GM21515 (cell line): ENCODE results near the gene UBE2G1.
"Not testable (repeated sequence)": the region's sequence is repeated elsewhere in the genome, so short reads cannot be mapped to it uniquely, and the experiment has no call there.

Experiments used
- ATAC-seq: cut with Tn5 transposase; IDR thresholded peaks from one replicate; pipeline ENCODE4 v1.9.1; 2021; ENCODE audit not compliant: unreplicated experiment

Gene UBE2G1

DNA sequence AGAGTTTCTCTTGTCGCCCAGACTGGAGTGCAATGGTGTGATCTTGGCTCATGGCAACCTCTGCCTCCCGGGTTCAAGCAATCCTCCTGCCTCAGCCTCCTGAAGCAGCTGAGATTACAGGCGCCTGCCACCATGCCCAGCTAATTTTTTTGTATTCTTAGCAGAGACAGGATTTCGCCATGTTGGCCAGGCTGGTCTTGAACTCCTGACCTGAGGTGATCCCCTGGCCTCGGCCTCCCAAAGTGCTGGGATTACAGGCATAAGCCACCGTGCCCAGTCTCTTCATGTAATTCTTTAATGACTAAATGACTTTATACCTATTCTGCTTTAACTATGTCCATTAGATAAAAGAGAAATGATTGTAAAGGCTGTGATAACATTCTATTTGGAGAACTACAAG, 111.2 kb downstream of the UBE2G1 start:
- not testable (repeated sequence) for ATAC-seq

DNA sequence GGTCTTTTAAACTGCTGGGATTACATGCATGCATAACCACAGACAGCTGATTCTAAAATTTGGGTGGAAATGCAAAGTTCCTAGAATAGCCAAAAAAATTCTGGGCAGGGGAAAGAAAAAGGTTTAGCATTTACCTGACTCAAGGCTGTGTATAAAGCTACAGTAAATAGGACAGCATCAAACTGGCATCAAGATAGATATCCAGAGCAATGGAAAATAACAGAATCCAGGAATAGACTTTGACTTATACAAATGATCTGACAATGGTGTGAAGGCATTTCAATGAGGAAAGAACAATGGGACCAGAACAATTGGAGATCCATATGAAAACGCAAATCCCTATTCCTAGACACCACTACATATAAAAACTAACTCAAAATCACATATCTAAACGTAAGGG, 115.6 kb downstream of the UBE2G1 start:
- ATAC-seq, result no peak

DNA sequence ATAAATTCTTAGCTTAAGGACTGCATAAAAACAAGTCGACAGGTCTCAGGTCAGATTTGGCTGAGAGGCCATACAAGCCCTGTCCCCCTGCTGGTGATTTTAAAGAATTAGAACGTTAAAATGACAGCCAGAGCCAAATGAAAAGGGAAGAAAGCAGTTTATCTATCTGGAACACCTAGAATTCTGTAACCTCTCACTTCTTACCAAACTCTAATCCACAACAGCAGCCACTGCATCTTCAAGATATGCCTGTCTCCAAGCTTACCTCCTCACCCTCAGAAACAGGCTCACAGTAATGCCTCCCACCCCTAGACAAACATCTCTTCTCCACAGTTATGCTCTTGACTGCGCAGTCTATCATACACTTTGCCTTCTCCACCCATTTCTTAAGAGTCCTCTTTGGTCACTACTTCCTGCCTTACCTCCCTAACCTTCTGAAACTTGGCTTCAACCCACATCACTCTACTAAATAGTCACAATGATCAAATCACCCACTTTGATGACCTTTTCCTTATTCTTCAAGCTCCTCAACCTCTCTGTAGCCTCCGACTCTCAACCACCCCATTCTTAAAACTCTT, 116.9 kb downstream of the UBE2G1 start:
- no peak for ATAC-seq

DNA sequence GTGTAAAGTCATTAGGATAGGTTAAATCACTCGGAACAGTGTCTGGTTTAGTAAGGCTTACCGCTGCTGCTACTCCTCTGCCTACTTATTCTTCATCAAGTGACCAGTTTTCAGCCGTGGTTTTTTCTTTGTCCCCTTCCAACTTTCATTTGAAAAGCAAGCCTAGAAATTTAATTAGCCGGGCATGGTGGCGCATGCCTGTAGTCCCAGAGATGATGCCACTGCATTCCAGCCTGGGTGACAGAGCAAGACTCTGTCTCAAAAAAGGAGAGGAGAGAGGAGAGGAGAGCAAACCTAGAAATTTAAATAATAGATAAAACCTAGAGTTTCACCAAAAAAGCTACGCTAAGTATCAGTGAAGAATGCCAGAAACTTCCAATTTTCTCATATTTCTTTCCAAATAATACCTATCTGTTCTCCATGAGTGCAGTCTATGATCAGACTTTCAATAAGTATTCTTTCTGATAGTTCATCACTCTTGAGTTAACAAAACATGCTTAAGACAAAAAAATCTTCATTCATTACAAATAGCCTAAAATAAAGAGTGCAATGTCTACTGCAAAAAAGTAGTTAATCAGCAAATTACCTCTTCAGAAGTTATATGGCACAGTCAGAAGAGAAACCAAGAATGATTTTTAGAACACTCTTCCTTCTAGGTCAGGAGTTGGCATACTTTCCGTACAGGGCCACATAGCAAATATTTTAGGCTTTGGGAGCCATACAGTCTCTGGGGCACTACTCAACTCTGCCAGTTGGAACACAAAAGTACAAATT, 117.8 kb downstream of the UBE2G1 start:
- ATAC-seq, result no peak

DNA sequence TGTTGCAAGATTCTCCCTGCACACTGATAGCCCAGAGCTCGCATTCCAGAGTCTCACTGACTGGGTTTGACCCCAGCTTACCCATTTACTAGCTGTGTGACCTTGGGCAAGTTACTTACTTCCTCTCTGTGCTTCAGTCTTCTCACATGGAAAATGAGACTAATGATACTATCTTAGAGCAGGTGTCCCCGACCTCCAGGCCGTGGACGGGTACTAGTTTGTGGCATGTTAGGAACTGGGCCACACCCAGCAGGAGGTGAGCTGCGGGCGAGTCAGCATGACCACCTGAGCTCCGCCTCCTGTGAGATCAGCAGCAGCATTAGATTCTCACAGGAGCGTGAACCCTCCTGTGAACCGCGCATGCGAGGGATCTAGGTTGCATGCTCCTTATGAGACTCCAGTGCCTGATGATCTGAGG, 118.5 kb downstream of the UBE2G1 start:
- ATAC-seq, result no peak

DNA sequence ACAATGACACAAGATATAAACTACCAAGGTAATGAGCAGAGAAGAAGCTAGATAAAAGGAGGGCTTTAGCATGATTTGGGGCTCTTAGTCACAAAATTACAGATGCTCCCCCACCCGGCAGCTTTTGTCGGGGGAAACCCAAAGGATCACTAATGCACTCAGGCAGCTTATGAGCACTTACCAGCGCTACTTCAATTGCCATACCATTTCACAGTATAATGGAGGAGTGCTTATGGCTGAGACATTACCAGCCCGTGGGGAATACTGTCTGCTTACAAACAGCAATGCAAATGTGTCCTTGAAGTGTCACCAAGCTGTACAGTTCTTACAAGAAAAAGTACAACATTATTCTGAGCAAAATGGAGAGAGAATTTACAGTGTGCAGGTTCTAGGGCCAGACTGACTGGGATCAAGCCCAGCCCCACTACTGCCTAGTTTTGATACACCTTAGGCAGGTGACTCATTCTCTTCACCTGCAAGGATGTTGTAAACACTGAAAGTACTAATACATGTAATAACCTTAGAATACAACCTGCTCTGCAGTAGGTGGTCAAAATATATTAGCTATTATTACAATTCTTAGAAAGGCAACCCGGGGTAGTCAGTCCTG, 119.0 kb downstream of the UBE2G1 start:
- ATAC-seq, result no peak

DNA sequence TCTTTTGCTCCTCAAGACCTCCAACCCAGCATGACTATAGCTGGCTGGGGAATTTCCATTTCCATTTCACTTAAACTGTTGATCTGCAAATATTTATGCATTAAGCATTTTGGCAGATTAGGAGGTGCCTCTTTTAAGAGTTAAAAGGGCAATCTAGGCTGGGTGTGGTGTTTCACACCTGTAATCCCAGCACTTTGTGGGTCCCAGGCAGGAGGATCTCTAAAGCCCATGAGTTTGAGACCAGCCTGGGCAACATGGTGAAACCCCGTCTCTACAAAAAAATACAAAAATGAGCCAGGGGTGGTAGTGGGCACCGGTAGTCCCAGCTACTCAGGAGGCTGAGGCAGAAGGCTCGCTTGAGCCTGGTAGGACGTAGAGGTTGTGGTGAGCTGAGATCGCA, 119.8 kb downstream of the UBE2G1 start:
- no peak for ATAC-seq

DNA sequence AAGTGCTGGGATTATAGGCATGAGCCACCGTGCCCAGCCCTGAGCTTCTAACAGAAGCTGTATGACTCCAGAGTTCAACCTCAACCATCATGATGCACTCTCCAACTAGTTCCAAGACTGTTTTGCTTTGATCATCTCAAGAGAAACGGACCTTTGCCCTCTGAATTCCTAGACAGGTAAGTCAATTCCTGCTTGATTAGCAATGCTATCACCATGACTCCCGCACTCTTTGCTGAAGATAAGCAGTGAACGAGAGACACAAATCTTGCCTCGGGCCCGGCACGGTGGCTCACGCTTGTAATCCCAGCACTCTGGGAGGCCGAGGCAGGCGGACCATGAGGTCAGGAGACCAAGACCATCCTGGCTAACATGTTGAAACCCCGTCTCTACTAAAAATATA, 124.9 kb downstream of the UBE2G1 start:
- ATAC-seq, result no peak

DNA sequence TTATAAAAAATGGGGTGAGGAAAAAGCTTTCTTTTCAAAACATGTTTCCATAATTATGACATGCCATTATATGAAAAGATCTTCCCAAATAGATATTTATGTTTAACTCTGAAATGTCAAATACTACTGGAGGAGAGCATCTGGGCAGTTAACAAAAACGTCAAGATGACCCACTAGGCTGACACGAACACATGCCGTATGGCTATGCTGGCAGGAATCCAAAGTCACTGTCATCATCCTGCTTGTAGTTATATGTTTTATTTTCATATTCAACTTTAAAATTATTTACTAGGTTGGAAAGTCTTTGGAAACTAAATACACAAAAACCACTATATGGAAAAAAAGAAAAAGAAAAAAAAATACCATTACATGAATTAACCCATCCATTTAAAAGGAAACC, 130.0 kb downstream of the UBE2G1 start:
- no peak for ATAC-seq

DNA sequence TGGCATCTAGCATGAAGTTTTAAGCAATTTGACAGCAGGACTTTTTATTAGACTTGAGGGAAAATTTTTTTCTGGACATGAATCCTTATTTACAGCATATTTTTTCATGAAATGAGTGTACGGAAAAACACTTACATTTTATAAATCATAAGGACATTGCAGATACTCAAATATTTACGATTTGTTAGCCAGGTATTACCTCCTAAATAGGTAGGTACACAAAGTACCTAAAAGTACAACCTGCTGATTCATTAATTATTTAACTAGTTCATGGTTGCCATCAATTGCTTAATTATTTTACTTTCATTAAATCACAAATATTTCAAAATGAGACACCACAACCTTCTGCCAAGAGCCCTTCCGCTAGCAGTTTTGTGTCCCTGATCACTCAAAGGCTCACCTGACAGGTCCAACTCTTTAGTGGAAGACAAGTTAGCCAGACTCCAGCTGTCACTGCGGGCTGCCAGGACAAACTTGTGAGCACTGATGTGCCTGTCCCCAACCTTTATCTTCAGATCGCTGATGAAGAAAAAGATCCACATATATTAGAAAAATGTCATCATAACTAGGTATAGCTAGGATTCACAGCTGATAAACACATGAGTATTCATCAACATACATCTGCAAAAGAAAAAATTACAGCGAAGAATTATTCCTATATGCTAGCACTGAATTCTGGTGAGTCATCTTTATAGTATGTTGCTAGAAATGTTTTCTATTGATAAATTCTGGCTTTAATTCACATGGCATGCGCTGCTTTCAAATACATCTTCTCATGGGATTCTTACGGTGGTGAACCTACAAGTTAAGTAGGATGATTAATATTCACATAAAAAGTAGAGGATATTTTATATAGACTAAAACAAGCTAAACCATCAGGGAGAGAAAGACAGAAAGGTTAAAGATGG, 130.8 kb downstream of the UBE2G1 start:
- no peak for ATAC-seq

DNA sequence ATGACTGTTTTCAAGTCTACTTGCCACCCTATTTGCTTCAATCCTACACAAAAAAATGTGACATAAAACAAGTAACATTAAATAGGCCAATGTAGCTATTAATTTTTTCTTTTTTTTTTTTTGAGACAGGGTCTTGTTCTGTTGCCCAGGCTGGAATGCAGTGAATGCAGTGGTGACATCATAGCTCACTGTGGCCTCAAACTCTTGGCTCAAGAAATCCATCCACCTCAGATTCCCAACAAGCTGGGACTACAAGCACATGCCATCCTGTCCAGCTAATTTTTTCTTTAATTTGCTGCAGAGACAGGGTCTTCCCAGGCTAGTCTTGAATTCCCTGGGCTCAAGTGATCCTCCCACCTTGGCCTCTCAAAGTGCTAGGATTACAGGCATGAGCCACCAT, 132.1 kb downstream of the UBE2G1 start:
- no peak for ATAC-seq

DNA sequence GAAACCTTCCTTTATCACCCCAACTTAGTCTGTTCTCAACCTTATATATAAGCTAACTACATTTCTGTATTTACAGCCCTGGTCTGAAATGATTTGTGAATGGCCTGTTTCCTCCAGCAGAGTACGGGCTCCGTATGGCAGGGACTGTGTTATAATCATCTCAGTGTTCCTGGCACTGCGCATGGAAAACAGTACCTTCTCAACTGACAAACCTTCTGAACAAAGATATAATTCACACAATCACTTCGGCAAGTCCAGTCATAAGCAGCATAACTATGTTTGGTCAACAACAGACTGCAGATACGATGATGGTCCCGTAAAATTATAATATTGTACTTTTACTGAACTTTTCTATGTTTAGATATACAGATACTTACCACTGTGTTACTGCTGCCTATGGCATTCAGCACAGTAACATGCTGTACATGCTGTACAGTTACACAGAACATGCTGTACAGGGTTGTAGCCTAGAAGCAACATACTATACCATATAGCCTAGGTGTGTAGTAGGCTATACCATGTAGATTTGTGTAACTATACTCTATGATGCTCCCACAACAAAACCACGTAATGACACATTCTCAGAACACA, 132.7 kb downstream of the UBE2G1 start:
- no peak for ATAC-seq

DNA sequence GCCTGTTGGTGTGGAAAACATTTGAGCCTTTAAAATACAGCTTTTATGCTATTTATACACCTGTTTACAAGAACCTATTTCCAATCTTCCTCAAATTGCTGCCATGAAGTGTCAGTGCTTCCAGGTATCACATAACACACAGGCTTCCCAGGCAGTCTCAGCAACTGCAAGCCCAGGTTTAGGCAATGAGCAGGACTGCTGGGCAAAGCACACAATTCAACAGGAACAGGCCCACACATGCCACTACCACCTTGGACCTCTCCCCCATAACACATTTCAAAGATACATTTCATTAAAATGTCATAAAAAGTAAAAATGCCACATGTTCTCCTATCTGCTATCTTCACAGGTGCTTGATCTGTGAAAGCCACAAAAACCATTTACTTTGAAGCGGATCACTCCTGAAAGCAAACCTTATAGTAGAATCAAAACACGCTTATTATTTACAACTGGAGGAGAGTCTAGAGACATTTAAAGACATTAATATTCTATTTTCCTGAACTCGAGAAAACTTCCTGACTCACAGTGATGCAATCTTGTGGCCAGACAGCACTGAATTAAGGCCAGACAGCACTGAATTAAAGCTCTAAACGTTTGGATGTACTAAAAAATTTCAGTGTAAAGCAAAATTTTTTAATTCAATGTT, 134.2 kb downstream of the UBE2G1 start:
- ATAC-seq, result no peak

DNA sequence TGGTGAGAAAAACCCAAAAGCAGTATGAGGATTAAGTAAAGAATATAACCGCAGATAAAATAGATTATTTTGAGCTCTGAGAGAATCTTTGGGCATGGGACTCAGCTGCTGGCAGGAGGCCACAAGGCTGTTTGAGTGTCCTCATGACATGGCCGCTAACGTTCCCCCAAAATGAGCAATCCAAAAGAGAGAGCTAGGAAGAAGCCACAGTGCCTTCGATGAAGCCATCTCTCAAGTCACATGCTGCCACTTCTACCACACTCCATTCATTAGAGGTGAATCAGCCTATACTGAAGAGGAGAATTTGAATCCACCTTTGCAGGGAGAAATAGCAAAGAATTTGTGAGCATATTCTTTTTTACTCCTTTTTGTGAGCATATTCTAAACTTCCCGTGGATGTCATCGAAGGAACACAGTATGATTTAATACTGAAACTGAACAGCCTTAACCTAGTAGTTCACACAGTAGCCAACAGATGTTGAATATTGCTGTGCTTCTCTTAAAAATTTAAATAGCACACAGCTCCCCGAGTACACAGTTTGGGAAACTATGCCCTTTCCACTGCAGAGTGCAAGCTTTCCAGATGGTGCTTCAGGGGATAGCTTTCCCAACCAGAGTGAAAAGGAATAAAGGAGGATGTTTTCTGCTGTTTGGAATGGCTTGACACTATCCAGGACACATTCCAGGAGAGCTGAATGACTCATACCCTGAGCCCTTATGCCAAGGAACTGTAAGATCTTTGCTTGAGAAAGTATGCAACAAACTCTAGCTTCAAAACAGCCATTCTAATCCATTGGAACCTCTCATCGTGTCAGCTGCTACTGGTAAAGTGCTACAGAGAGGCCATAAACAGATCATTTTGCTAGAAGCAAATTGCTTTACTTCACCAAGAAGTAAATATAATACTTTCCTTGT, 136.6 kb downstream of the UBE2G1 start:
- no peak for ATAC-seq

DNA sequence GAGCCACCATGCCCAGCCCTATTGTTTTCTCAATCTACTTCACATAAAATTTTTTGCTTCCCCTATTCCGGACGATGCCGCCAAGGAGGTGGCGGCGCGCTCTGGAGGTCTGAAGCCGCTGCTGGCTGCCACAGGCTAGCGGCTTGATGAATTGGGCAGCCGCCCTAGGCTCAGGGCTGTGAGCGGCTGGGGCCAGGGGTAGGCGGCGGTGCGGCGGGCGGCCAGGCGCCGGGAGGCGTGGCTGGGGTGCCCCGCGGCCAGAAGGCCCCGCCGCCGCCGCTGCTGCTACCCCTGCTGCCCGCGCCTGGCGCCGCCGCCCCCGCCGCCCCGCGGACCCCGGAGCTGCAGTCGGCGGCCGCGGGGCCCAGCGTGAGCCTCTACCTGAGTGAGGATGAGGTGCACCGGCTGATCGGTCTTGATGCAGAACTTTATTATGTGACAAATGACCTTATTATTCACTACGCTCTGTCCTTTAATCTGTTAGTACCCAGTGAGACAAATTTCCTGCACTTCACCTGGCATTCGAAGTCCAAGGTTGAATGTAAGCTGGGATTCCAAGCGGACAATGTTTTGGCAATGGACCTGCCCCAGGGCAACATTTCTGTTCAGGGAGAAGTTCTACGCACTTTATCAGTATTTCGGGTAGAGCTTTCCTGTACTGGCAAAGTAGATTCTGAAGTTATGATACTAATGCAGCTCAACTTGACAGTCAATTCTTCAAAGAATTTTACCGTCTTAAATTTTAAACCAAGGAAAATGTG, 144.4 kb downstream of the UBE2G1 start:
- no peak for ATAC-seq

DNA sequence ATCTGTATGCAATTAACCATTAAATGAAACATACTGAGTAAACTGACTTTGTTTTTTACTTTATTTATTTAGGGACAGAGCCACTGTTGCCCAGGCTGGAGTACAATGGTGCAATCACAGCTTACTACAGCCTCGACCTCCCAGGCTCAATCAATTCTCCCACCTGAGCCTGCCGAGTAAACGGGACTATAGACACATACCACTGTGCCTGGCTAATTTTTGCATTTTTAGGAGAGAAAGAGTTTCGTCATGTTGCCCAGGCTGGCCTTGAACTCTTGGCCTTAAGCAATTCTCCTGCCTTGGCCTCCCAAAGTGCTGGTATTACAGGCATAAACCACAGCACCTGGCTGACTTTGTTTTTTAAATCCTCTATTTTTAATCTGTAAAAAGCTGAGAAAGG, 145.3 kb downstream of the UBE2G1 start:
- ATAC-seq, result no peak

DNA sequence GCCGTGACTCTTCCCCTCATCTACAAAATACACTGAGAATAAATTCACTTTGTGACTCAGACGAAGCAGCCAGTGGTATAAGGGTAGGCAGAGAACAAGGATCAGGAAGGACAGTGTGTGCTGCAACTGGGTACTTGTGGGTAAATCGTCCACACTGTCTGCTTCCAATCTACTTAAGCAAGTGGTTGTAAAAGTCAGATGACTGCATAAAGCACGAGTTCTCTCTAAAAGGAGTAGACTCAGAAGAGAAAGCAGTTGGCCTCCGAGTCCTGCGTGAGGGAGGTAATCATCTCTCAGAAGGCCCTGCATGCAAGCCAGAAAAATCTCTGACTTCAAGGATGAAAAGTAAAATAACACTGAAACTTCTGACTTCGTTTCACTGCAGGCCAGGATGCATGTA, 145.8 kb downstream of the UBE2G1 start:
- no peak for ATAC-seq
